Measurements from ENCODE around the gene DENND1A.
"Not testable (repeated sequence)": the region's sequence is repeated elsewhere in the genome, so short reads cannot be mapped to it uniquely, and the experiment has no call there.

DENND1A gene

DNA sequence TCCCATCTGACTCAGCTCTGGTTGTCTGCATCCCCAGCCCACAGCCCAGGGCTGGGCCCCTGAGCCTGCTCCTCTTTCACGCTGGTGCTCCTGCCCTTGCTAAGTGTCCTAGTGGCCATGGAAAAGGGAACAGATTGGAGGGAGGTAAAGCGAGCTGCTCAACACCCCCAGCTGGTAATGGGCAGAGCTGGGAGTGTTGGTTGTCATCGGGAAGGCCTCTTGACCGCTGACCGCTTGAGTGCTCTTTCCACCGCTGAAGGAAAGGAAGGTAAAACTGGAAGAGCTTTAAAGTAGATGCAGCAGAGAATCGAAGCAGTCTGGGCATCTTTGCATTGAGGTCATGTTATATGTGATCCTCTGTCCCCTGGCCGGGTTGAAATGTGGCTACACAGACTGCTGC lies 513.8 kb downstream of the DENND1A start:
- DNase-seq (ENCODE audit: low read depth in 2 of 2) = no peak

DNA sequence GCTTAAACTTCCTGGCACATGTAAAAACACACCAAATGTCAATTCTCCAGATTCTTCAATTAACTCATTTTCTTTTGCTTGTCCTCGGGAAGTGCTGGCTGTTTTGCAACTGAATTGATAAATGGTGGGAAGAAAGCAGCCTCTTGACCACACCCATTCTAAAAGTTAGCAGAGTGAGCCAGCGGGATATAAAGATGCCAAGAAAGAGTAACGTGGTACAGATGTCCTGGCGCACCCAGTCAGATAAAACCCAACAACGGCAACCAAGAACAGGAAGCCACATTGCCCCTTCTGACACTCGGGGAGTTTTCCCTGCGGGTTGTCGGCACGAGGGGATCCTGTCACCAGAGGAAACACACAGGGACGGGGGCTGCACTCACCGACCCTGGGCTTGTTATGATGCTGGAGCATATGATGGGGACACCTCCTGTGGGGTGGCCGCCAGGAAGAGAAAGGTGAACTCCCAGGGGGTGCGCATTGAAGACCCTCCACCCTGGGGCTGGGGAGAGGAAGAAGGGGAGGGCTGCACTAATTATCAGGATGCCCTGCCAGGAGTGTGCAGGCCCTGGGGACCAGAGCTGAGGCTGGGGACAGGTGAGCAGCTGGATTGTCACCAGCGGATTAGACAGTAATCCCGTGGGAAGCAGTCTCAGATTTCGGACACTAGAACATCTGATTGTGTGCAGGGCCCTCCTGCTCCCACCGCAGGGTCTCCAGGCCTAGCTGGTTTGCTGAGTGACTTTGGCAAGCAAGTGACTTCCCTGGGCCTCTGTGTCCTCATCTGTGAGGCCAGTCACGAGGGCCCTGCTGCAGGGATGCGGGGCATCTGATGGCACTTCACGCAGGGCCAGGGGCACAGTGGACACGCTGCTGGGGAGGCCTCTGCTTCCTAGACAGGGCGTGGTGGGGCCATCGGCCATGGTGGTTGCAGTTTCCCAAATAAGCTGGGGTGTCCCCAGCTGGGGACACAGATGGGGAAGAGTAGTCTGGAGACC lies 514.7 kb downstream of the DENND1A start:
- no peak for DNase-seq (ENCODE audit: low read depth in 2 of 2)

DNA sequence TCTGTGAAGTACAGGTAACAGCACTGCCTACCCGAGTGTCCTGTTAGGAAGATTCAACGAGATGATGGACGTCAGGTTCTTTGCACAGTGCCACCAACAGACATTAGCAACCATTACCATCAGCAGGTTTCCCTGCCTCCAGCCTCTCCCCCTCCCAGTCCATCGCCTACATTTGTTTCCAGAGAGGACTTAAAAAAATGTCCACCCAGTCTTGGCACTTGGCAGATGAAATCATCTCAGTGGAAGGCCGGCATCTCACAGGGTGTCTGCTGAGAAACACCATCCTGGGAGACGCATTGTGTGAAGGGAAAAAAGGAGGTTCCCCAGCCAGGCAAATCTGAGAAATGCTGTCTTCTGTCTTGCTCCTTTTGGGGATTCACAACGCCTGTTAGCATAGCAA lies 515.7 kb downstream of the DENND1A start:
- DNase-seq (ENCODE audit: low read depth in 2 of 2) = no peak

DNA sequence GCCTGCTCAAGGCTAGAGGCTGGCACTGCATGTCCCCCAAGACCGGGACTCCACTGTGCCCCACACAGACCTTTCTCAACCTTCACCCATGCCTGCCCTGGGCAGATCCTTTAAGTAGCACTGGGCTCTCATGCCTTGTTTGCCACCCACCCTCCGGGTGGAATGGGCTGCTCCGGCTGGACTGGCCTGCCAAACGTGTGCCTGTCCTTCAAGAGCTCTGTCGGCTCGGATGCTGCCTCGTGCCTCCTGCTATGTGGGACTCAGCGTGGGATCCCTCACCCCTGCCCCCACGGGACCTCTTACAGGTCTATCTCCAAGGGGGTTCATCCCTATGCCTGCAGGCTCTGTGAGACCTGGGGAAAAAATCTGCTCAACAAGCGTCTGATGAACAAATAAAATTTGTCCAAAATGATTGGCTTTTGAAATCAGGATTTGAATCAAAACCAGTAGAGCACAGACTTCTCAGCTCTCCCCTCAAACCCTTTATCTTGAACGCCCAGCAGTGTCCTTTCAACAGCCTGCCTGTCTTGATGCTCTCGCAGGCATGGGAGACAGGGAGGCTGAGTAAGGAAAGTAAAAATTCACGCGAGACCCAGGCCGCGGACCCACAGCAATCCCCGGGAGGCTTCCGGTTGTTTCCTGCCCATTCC lies 517.6 kb downstream of the DENND1A start:
- no peak for DNase-seq (ENCODE audit: low read depth in 2 of 2)

DNA sequence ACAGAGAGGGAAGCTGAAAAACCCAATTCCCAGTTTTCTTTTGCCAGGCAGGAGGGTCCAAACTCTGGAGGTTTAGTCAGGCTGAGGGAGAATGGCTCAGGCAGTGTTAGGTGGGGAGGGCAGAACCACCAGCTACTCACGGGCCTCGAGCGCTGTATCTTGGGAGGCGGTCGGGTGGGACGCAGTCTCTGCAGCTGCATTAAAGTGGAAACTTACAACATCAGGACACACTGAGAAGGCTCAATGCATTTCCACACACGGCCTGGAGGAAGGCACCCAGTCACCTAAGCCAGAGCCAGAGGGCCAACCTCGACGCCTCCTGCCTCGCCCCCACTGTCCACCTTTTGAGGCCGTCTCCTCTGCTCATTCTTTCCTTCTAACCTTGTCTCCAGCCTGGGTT lies 518.3 kb downstream of the DENND1A start:
- no peak for DNase-seq (ENCODE audit: low read depth in 2 of 2)

DNA sequence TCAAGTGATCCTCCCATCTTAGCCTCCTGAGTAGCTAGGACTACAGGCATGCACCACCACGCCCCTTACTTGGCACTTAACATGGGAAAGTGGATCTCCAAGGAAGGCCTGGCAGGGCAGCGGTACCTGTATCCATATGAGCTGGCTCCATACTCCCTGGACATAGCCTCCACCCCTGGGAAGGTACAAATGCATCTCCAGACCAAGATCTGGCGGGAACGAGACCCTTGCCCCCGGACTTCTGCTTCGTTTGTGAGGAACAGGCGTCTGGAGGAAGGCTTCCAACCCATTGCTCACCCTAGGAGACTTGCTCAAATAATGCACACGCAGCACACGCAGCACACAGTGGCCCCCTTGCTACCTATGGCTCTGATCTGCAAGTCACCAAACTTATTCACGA lies 518.7 kb downstream of the DENND1A start:
- DNase-seq (ENCODE audit: low read depth in 2 of 2) = no peak

DNA sequence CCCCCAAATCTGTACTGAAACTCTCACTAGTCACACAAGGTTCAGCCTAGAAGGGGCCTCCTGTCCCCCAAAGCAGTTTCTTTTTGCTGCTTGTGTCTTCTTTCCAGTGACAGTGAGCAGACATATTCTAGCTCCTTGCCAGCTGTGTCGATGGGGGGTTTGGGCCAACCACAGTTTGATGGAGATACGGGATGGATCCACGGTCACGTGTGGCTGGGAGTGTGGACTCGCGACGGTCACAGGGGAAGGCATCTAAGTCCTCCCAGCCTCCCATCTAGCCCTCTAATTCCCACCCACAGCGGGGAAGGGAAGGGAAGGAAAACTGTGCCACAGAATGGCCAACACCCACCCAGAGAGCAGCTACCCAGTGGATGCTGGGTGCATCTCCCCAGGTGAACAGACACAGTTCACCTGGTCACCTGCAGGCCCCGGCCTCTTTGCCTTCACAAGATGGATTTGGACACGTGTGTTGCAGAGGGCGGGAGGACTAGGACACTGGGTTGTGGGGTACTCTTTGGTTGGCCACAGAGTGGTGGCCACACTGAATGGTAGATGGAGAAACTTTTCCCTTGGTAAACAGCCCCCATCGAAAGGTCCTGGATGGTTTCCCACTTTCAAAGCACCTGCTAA lies 519.5 kb downstream of the DENND1A start:
- DNase-seq (ENCODE audit: low read depth in 2 of 2) = no peak

DNA sequence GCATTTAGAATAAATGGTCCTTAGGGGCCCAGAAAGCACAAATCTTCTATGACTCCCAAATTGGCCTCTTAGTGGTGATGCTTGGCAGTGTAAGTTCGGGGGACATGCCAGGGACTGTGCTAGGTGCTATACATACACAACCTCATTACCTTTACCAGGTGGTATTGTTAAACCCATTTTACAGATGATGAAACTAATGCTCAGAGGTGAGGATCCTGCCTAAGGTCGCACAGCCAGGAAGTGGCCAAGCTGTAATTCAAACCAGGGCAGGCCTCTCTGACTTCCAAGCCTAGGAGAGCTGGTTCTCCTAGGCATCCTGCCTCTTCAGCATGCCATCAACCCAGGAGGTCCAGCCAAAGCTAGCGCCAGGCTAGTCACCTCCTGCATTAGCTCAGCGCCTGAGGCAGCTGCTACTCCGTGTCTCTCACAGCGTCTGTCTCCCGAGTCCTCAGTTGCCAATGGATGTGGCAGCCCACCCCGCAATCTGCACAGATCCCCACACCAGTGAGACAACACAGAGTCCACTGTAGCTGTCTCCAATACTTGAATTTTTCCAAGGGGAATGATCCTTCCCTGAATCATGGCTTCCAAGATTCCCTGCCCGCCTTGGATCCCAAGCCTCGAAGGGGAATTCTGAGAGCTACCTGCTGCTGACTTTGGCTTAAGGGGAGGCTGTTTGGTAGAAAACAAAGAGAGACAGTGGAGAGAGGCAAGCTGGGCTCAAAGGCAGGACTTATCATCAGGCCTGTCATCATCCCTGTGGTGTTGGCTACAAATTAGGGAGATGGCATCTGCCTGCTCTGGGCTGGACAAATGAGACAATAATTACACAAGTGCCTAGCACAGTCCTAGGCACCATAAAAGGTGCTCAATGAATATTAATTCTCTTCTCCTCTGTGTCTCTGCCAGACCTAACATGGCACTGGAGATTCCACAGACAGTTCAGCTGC lies 521.3 kb downstream of the DENND1A start:
- no peak for DNase-seq (ENCODE audit: low read depth in 2 of 2)

DNA sequence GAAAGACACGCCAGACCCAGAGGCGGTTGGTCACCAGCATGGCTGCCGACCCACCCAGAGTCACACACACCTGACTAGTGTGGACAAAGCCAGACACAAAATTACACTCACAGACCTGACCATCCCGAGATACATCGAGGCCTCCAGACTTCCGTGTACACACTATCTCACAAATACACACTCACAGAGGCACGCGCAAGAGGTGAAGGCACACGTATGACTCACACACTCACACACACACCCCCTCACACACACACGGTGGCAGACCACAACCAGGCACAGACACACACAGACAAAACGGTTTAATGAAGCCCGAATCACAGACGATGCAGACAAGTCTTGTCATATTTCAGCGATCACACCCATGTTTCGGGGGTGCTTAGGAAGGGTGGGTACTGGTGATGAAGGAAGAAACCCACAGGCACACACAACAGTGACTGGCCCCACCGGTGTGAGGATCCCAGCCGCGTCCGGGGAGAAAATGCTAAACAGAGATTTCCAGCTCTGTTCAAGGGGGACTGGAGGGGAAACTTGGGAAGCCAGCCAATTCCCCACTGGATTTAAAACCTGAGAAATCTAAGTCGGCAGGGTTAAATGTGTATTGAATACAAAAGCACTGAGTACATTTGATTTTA lies 522.6 kb downstream of the DENND1A start:
- no peak for DNase-seq (ENCODE audit: low read depth in 2 of 2)

DNA sequence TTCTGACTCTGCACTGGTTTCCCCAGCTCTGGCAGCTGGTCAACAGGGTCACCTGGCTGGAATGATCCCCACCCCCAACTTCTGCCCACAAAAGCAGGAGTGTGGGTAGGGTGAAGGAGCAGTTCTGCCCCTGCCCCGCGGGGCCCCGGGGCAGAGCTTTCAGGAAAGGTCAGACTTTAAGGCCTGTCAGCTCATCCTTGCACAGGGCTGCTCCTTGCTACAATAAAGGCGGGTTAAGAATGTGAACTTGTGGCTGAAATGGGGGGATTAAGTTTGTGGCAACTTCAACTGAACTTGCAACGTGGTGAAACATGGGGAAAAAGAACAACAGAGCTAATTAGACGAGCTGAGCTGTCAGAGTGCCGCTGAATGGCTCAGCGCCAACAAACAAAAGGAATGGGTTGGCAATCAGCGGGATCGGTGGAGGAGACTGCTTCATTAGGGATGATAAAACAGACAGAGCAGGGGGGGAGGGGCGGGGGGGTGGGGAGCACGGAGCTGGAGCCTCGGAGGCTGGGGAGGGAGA lies 523.2 kb downstream of the DENND1A start:
- no peak for DNase-seq (ENCODE audit: low read depth in 2 of 2)

DNA sequence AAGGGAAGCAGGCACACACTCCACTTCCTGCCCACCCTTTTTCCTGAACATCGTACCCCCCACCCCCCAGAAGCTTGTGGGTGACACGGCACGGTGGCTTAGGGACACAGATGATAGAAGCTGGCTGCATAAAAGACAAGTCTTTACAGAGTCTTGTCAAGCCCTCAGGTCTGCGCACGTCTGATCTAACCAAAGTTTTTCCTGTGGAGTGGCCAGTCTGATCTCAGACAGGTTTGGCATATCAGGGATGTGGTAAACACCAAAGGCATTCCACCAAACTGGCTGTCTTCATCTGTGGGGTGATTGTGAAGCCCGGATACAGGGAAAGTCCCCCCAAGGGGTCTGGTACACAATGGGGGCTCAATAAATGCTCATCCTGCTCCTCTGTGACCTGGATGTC lies 523.9 kb downstream of the DENND1A start:
- DNase-seq (ENCODE audit: low read depth in 2 of 2) = no peak

DNA sequence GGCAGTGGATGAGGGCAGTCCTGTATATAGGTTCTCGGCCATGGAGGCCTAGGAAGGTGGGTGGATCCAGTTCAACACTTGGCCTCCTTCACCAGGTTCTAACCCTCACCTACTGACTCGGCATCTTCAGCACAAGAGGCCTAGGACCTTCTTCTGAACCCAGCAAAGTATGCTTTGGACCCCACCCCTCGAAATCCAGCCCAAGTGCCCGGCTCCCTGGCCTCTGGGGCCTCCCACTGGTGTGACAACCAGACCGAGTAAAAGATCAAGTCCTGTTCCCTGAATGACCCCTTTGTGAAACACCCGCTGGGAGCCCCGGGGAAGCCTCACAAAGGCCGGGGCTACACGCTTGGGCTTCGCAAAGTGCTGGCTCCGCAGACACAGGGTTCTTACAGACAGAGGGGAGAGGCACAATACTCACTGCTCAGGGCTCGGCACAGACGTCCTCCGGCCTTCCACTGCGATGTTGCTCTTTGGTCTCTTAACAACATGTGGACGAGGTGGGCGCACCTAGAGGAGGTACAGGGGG lies 526.9 kb downstream of the DENND1A start:
- no peak for DNase-seq (ENCODE audit: low read depth in 2 of 2)

DNA sequence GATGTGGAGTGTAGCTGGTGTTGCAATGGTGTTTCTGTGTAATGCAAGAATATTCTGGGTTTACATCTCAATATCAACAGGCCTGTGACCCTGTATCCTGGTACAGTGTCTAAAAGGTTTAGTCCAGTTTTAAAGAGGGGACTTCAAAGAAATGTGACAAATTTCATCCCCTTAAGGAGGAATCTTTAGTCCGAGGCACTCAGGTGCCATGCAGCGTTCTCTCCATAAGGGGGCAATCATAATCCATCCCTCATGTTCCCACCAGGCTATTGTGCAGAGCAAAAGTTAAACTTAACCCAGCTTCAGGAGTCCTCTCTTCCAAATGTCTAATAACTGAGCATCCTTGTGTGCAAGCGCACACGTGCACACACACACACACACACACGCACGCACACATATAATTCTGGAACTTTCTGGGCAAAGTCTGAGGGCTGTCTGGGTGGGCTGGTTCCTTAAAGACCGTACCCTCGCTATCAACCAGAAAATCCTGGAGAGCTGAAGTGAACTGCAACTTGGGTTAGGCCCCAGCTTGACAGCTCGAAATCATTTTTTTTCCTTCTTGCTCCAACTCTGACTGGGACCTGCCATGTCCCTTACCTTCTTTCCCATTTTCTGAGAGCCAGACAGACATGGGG lies 527.9 kb downstream of the DENND1A start:
- no peak for DNase-seq (ENCODE audit: low read depth in 2 of 2)

DNA sequence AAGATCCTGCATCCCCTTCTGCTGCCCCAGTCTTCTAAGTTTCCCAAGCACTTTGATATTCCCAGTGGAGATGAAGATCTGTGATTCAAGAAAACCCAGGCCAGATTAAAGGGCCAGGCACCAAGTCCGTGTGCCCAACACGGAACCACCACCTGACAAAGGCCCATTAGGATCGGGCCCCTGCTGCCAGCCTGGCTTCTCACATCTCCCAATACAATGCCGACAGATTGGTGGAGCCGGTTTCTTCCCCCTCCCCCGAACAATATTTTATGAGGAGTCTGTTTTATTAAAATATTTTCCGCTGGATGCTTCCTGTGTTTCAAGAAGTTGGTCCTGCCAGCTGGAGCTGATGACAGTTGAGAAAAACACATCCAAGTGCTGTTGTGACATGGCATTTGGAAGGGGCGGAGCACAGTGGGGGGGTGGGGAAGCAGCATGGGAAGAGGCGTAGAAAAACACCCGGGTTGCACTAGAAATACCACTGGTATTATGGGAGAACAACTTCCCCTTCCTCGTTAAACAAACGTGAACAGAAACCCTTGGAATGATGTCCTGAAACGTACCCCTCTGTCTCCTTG lies 528.9 kb downstream of the DENND1A start:
- DNase-seq (ENCODE audit: low read depth in 2 of 2) = no peak

DNA sequence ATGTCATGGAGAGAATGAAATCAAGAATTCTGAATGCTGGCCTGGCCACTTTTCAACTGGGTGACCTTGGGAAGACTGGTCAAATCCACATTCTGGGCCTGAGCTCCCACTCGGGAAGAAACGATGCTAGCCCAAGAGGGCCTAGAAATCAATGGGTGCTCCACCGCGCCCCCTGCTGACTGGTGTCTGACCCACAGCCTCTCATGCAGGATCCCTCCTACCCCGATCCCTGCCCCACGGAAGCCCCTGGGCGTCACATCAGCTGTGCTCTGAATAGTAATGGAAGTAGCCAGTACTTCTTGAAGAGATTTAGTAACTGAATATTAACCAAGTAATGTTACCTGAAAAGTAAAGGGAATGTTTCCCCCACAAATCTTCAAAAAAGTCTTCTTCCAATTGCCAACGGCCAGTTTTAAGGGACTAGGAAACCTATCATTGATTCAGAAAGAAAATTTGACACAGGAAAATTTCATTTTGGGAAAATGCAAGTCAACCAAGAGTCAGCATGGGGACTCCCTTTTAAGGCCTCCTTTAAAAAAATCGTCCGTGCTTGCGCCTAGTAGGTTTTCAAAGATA lies 530.0 kb downstream of the DENND1A start:
- no peak for DNase-seq (ENCODE audit: low read depth in 2 of 2)

DNA sequence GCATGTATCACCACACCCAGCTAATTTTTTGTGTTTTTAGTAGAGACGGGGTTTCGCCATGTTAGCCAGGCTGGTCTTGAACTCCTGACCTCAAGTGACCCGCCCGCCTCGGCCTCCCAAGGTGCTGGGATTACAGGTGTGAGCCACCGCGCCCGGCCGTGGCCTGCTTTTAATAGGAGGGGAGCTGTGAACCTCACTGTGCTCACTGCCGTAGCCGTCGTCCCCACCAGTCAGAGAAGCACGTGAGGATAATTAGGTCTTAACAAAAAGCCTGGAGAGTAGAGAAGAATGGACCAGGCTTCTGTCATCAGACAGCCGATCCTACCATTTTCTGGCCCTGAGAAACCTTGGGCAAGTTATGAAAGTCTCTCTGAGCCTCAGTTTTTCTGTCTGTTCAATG lies 531.0 kb downstream of the DENND1A start:
- DNase-seq (ENCODE audit: low read depth in 2 of 2) = not testable (repeated sequence)

DNA sequence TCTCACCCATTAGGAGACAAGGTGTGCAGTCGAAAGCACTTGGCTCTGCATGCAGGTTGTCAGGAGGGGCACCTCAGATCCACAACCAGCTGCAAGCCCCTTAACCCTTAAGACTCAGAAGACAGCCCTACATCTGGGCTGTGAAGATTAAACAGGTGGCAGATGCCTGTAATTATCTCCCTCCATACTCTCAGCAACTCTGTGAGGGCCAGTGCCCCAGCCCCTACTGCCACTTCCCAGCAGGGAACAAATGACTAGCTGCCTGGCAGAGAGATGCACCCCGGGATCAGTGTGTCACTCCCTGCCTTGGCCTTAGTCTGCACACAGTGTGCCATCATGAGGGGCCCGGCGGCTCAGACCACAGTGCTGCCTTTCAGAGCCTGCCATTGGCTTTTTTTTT lies 532.0 kb downstream of the DENND1A start:
- DNase-seq (ENCODE audit: low read depth in 2 of 2) = no peak

DNA sequence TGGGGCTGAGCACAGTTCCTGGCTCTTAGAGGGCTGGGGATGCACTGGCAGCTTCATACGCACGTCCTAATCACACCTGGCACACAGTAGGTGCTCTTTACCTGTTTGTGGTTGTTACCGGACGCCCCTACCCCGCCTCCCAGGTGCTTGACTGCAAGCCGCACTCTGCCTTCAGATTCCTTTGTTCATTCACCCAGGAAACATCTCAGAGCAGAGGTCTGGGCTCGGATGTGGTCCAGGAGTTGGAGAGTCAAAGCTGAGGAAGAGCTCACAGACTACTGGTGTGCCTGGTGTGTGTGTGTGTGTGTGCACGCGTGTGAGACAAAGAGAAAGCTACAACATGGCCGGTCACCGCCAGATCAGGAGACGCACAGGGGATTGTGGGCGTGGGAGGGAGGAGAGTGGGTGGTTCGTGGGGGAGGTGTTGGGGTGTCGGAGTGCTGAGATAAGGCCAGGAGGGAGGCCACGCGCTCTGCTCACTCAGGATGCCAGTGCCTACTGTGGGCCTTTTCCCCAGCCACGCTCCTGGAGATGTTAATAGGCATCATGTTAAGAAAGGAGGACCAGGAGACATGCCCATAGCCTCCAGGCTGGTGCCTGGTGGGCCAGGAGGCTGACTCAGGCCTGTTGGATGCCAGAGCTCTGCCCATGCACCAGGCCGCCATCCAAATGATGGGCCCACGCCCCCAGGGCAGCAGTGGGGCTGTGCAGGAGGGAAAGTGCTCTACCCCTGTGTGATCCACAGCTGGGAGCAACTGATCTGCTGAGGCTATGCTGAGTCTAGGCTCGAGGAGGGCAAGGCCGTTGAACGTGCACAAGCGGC lies 534.0 kb downstream of the DENND1A start:
- DNase-seq (ENCODE audit: low read depth in 2 of 2) = no peak

Measured in stimulated activated CD8-positive, alpha-beta memory T cell treated with anti-CD3 and anti-CD28 coated beads, Interleukin-15, amount 100 ng/mL, for 4 hours (primary cell).